ENCODE data around the gene TSSC4. TPM values are rescaled to one million over a fixed set of nuclear protein-coding genes. Genes with fewer than 3 reads are reported as not detected.
A peak's percentile ranks its signal among the peaks of the same experiment; 100 is the strongest.

Gene TSSC4
- total RNA-seq, 4 donors from 2014 or later, result 54.8 to 70.2 (median 66.3) TPM

- H3K4me3 ChIP-seq, result no peak overlapping the region
- H3K27ac ChIP-seq, result no peak overlapping the region
- H3K9me3 ChIP-seq, result no peaks in the 10 kb centered on the region
- no peaks in the 10 kb centered on the region for H3K36me3 ChIP-seq
- H3K4me1 ChIP-seq, result peaks cover 0 to 21% (median 13%) of the 10 kb centered on the region in 3 donors
- WGBS, 2 donors (ENCODE audit: low coverage in 1 of 2), result no CpG with 5 or more reads among the region's 15 CpGs
- ATAC-seq, result no peak
- H3K27me3 ChIP-seq, result no peaks in the 10 kb centered on the region
- no peak for TF ChIP-seq POLR2A (IDR thresholded peaks at IDR 0.05)
- TF ChIP-seq CTCF (IDR thresholded peaks at IDR 0.05), result no peak
- no peak for TF ChIP-seq EP300 (IDR thresholded peaks at IDR 0.05)
- TF ChIP-seq POLR2AphosphoS5 (IDR thresholded peaks at IDR 0.05), result no peak
These were observed 25.9 kb upstream of the TSSC4 start for GRCh38 chr11:2374456-2375201.

- no peak overlapping the region for H3K4me3 ChIP-seq
- WGBS, 2 donors (ENCODE audit: low coverage in 1 of 2), result 53% methylated on average over 3 of the region's 6 CpGs; no CpG with 5 or more reads in 1 of the 2 donors
- no peaks in the 10 kb centered on the region for H3K36me3 ChIP-seq
- no peak overlapping the region for H3K27ac ChIP-seq
- no peaks in the 10 kb centered on the region for H3K27me3 ChIP-seq
- TF ChIP-seq POLR2AphosphoS5 (IDR thresholded peaks at IDR 0.05) (no peak), EP300 (IDR thresholded peaks at IDR 0.05) (no peak), POLR2A (IDR thresholded peaks at IDR 0.05) (no peak), CTCF (IDR thresholded peaks at IDR 0.05) (no peak)
- peaks cover 0 to 28% (median 21%) of the 10 kb centered on the region in 3 donors for H3K4me1 ChIP-seq
- ATAC-seq, result no peak
- no peaks in the 10 kb centered on the region for H3K9me3 ChIP-seq
These were observed 25.2 kb upstream of the TSSC4 start for GRCh38 chr11:2375341-2375853.

- Histone ChIP-seq H3K4me3 (no peak overlapping the region), H3K27ac (no peak overlapping the region), H3K36me3 (no peaks in the 10 kb centered on the region), H3K9me3 (no peaks in the 10 kb centered on the region), H3K4me1 (peaks cover 0 to 35% (median 27%) of the 10 kb centered on the region in 3 donors), H3K27me3 (no peaks in the 10 kb centered on the region)
- 93 to 97% methylated on average over 6 of the region's 16 CpGs for WGBS, 2 donors (ENCODE audit: low coverage in 1 of 2)
- no peak for ATAC-seq
- TF ChIP-seq CTCF (IDR thresholded peaks at IDR 0.05), result no peak
- TF ChIP-seq POLR2AphosphoS5 (IDR thresholded peaks at IDR 0.05), result no peak
- TF ChIP-seq EP300 (IDR thresholded peaks at IDR 0.05), result no peak
- TF ChIP-seq POLR2A (IDR thresholded peaks at IDR 0.05), result no peak
These were observed 24.5 kb upstream of the TSSC4 start for GRCh38 chr11:2375964-2376551.

- no CpG with 5 or more reads among the region's 65 CpGs for WGBS, 2 donors (ENCODE audit: low coverage in 1 of 2)
- H3K4me3 ChIP-seq, result peak within 1 kb of the TSS; percentile 84 to 88
- TF ChIP-seq EP300 (IDR thresholded peaks at IDR 0.05) (no peak), POLR2A (IDR thresholded peaks at IDR 0.05) (peak; percentile 56 to 69), CTCF (IDR thresholded peaks at IDR 0.05) (peak in 1 of 4 experiments; percentile 23), POLR2AphosphoS5 (IDR thresholded peaks at IDR 0.05) (peak; percentile 94)
These were observed 23.6 kb upstream of the TSSC4 start, which contains the start of gene CD81 for GRCh38 chr11:2376751-2377451. Gene CD81, plus strand, starts transcription at chr11:2377310. Its CDS starts 240 bp downstream, at chr11:2377550.

More at GRCh38 chr11:2376751-2377451, 23.6 kb upstream of the TSSC4 start, which contains the start of gene CD81:
- no peaks in the 10 kb centered on the region for H3K27me3 ChIP-seq
- no peaks in the 10 kb centered on the region for H3K9me3 ChIP-seq
- peak; percentile 72 for ATAC-seq
- peaks cover 3 to 43% (median 36%) of the 10 kb centered on the region in 3 donors for H3K4me1 ChIP-seq
- H3K27ac ChIP-seq, result peak within 1 kb of the TSS; percentile 98 to 100 (median 100)
- H3K36me3 ChIP-seq, result no peaks in the 10 kb centered on the region

Data from gastroesophageal sphincter (tissue), 4 donors.